Karpas-422 (cell line): ENCODE measurements around the gene MAGI2. TPM values are rescaled to one million over a fixed set of nuclear protein-coding genes. Genes with fewer than 3 reads are reported as not detected.

Experiments used
- DNase-seq: peaks from one replicate; pipeline ENCODE4 v3.0.0-alpha.2; 2015
- H2AFZ ChIP-seq: fragments of 200-600 bp; sonication (generic); 2 replicates; pipeline ENCODE4 v1.6.1; 2014; ENCODE audit warnings: antibody characterized with exemption, low read length, mixed read lengths
- H3K27ac ChIP-seq: fragments of 200-600 bp; sonication (generic); 2 replicates; pipeline ENCODE4 v1.5.1; 2014; ENCODE audit warnings: mild to moderate bottlenecking, low read length, moderate library complexity
- H3K27me3 ChIP-seq: fragments of 200-600 bp; sonication (generic); 2 replicates; pipeline ENCODE4 v1.6.1; 2014; ENCODE audit warnings: low read length, mixed read lengths
- H3K36me3 ChIP-seq: fragments of 200-600 bp; sonication (generic); 2 replicates; pipeline ENCODE4 v1.6.1; 2014; ENCODE audit warnings: low read length, mixed read lengths; ENCODE audit not compliant: insufficient read depth
- H3K4me1 ChIP-seq: fragments of 200-600 bp; sonication (generic); 2 replicates; pipeline ENCODE4 v1.6.1; 2014; ENCODE audit warnings: mild to moderate bottlenecking, low read length, mixed read lengths
- H3K4me2 ChIP-seq: fragments of 200-600 bp; sonication (generic); 2 replicates; pipeline ENCODE4 v1.6.1; 2014; ENCODE audit warnings: low read length, low read depth, mild to moderate bottlenecking; ENCODE audit not compliant: poor library complexity, severe bottlenecking
- H3K4me3 ChIP-seq: fragments of 200-600 bp; sonication (generic); 2 replicates; pipeline ENCODE4 v1.5.1; 2014; ENCODE audit warnings: mild to moderate bottlenecking, antibody characterized with exemption, low read length, mixed read lengths
- H3K79me2 ChIP-seq: fragments of 200-600 bp; sonication (generic); 2 replicates; pipeline ENCODE4 v1.6.1; 2014; ENCODE audit warnings: mild to moderate bottlenecking, low read length, mixed read lengths
- H3K9ac ChIP-seq: fragments of 200-600 bp; sonication (generic); 2 replicates; pipeline ENCODE4 v1.6.0; 2014; ENCODE audit warnings: low read length
- H3K9me2 ChIP-seq: fragments of 200-600 bp; sonication (generic), shearing (Covaris generic); replicated peaks from 2 replicates; pipeline ENCODE4 v1.6.0; 2014; ENCODE audit warnings: mild to moderate bottlenecking, low read length, moderate library complexity; ENCODE audit not compliant: insufficient read depth
- H3K9me3 ChIP-seq: fragments of 300-700, 200-600 bp; sonication (generic); 2 replicates; pipeline ENCODE4 v1.6.1; 2014; ENCODE audit warnings: low read length, mixed read lengths
- H4K20me1 ChIP-seq: fragments of 200-600 bp; sonication (generic); 2 replicates; pipeline ENCODE4 v1.6.1; 2014; ENCODE audit warnings: mild to moderate bottlenecking, antibody characterized with exemption, low read length, low read depth; ENCODE audit not compliant: insufficient read depth
- total RNA-seq: library from RNA; depleted of rRNA; stranded (reverse); fragments of >200 nt; shearing (Covaris generic); gene quantifications from 2 replicates; pipeline ENCODE4 v1.2.3, GENCODE V29; 2014; ENCODE audit warnings: low replicate concordance

MAGI2 gene
- total RNA-seq, 1 experiment from 2014 or later = 0.93 TPM

GRCh38 chr7:78063758-78064157 is 1389.7 kb downstream of the MAGI2 start:
- Histone ChIP-seq H3K27ac (no peak overlapping the region), H2AFZ (no peak overlapping the region), H3K4me2 (no peak overlapping the region), H3K79me2 (no peaks in the 10 kb centered on the region), H3K4me1 (peaks cover 3% of the 10 kb centered on the region), H4K20me1 (no peaks in the 10 kb centered on the region), H3K9me2 (no peaks in the 10 kb centered on the region), H3K4me3 (no peak overlapping the region), H3K9ac (no peak overlapping the region), H3K36me3 (no peaks in the 10 kb centered on the region), H3K9me3 (no peaks in the 10 kb centered on the region), H3K27me3 (0 out of 2 replicates have a peak, but pooled peaks cover 1% of the 10 kb centered on the region)
- no peak for DNase-seq

GRCh38 chr7:78062214-78062613 is 1391.3 kb downstream of the MAGI2 start:
- H3K9me2 ChIP-seq = no peaks in the 10 kb centered on the region
- H3K9ac ChIP-seq = no peak overlapping the region
- no peak overlapping the region for H3K27ac ChIP-seq
- no peaks in the 10 kb centered on the region for H3K9me3 ChIP-seq
- H2AFZ ChIP-seq = no peak overlapping the region
- peaks cover 12% of the 10 kb centered on the region for H3K4me1 ChIP-seq
- H3K4me2 ChIP-seq = no peak overlapping the region
- H3K36me3 ChIP-seq = no peaks in the 10 kb centered on the region
- DNase-seq = no peak
- H3K27me3 ChIP-seq = 0 out of 2 replicates have a peak, but pooled peaks cover 3% of the 10 kb centered on the region
- no peaks in the 10 kb centered on the region for H3K79me2 ChIP-seq
- no peak overlapping the region for H3K4me3 ChIP-seq
- H4K20me1 ChIP-seq = no peaks in the 10 kb centered on the region

GRCh38 chr7:78057571-78057970 is 1395.9 kb downstream of the MAGI2 start:
- Histone ChIP-seq H3K79me2 (no peaks in the 10 kb centered on the region), H2AFZ (no peak overlapping the region), H3K9me2 (no peaks in the 10 kb centered on the region), H3K27ac (no peak overlapping the region), H3K9ac (no peak overlapping the region), H4K20me1 (no peaks in the 10 kb centered on the region), H3K9me3 (no peaks in the 10 kb centered on the region), H3K4me2 (no peak overlapping the region), H3K36me3 (no peaks in the 10 kb centered on the region), H3K4me1 (peaks cover 12% of the 10 kb centered on the region), H3K4me3 (no peak overlapping the region), H3K27me3 (0 out of 2 replicates have a peak, but pooled peaks cover 3% of the 10 kb centered on the region)
- DNase-seq = no peak

GRCh38 chr7:78055599-78055998 is 1397.9 kb downstream of the MAGI2 start:
- H3K4me3 ChIP-seq = no peak overlapping the region
- 0 out of 2 replicates have a peak, but pooled peaks cover 3% of the 10 kb centered on the region for H3K27me3 ChIP-seq
- H3K9me3 ChIP-seq = no peaks in the 10 kb centered on the region
- no peak overlapping the region for H2AFZ ChIP-seq
- no peak overlapping the region for H3K9ac ChIP-seq
- H3K27ac ChIP-seq = no peak overlapping the region
- H3K79me2 ChIP-seq = no peaks in the 10 kb centered on the region
- H3K36me3 ChIP-seq = no peaks in the 10 kb centered on the region
- H4K20me1 ChIP-seq = no peaks in the 10 kb centered on the region
- no peak overlapping the region for H3K4me2 ChIP-seq
- no peak for DNase-seq
- H3K9me2 ChIP-seq = no peaks in the 10 kb centered on the region
- H3K4me1 ChIP-seq = peaks cover 12% of the 10 kb centered on the region

DNA sequence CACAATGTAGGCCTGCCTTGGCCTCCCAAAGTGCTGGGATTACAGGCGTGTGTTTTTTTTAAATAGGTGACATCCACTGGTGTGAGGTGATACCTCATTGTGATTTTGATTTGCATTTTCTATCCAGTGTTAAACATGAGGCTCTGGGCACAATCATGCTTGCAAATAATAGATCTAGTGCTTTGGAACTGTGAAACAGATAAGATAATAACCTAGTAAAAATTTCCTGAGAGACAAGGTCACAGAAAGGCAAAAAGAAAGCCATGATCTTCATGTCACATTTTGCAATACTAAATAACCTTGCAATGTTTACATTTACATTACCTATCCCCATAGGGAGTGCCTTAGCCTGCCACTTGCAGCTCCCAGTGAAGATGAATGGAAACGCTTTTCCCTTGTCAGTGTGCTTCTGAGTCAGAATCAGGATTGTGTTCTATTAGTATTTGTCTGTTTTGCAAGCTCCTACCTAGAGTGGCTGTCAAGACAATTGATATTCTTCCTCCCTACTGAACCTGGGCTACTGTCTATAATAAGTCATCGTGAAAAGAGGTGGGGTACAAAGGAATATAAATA is 1398.4 kb downstream of the MAGI2 start:
- no peak overlapping the region for H3K9ac ChIP-seq
- no peaks in the 10 kb centered on the region for H3K36me3 ChIP-seq
- H3K4me3 ChIP-seq = no peak overlapping the region
- 0 out of 2 replicates have a peak, but pooled peaks cover 3% of the 10 kb centered on the region for H3K27me3 ChIP-seq
- H3K79me2 ChIP-seq = no peaks in the 10 kb centered on the region
- no peaks in the 10 kb centered on the region for H3K9me2 ChIP-seq
- no peak for DNase-seq
- no peak overlapping the region for H3K4me2 ChIP-seq
- H4K20me1 ChIP-seq = no peaks in the 10 kb centered on the region
- no peak overlapping the region for H2AFZ ChIP-seq
- no peak overlapping the region for H3K27ac ChIP-seq
- peaks cover 12% of the 10 kb centered on the region for H3K4me1 ChIP-seq
- no peaks in the 10 kb centered on the region for H3K9me3 ChIP-seq

DNA sequence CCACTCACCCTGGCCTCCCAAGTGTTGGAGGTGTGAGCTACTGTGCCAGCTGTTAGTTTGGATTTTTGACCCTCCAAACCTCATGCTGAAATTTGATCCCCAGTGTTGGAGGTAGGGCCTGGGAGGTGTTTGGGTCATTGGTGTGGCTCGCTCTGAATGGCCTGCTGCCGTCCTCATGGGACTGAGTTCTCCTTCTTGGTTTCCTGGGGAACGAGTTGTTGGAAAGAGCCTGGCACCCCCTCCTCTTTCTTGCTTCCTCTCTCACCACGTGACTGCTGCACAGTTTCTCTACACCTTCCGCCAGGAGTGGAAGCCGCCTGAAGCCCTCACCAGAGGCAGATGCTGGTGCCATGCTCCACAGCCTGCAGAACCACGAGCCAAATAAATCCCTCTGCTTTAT is 1401.4 kb downstream of the MAGI2 start:
- no peaks in the 10 kb centered on the region for H3K27me3 ChIP-seq
- no peaks in the 10 kb centered on the region for H4K20me1 ChIP-seq
- H3K36me3 ChIP-seq = no peaks in the 10 kb centered on the region
- no peak overlapping the region for H3K27ac ChIP-seq
- no peaks in the 10 kb centered on the region for H3K9me2 ChIP-seq
- no peak for DNase-seq
- H3K4me2 ChIP-seq = no peak overlapping the region
- no peak overlapping the region for H2AFZ ChIP-seq
- no peak overlapping the region for H3K4me3 ChIP-seq
- no peaks in the 10 kb centered on the region for H3K9me3 ChIP-seq
- H3K4me1 ChIP-seq = no peaks in the 10 kb centered on the region
- H3K9ac ChIP-seq = no peak overlapping the region
- no peaks in the 10 kb centered on the region for H3K79me2 ChIP-seq

GRCh38 chr7:78047800-78048199 is 1405.7 kb downstream of the MAGI2 start:
- Histone ChIP-seq H3K9ac (no peak overlapping the region), H3K36me3 (no peaks in the 10 kb centered on the region), H3K27me3 (no peaks in the 10 kb centered on the region), H3K79me2 (no peaks in the 10 kb centered on the region), H3K9me3 (no peaks in the 10 kb centered on the region), H3K27ac (no peak overlapping the region), H3K4me3 (no peak overlapping the region), H3K4me1 (no peaks in the 10 kb centered on the region), H4K20me1 (no peaks in the 10 kb centered on the region), H2AFZ (no peak overlapping the region), H3K4me2 (no peak overlapping the region), H3K9me2 (no peaks in the 10 kb centered on the region)
- DNase-seq = no peak

GRCh38 chr7:78043159-78043558 is 1410.3 kb downstream of the MAGI2 start:
- H3K4me2 ChIP-seq = no peak overlapping the region
- H3K9me3 ChIP-seq = no peaks in the 10 kb centered on the region
- H3K9me2 ChIP-seq = no peaks in the 10 kb centered on the region

More at GRCh38 chr7:78043159-78043558, 1410.3 kb downstream of the MAGI2 start:
- Histone ChIP-seq H3K27ac (no peak overlapping the region), H3K4me1 (no peaks in the 10 kb centered on the region; the same call in 1 of the 2 replicates), H3K4me3 (no peak overlapping the region), H3K36me3 (no peaks in the 10 kb centered on the region), H2AFZ (no peak overlapping the region), H3K9ac (no peak overlapping the region), H4K20me1 (no peaks in the 10 kb centered on the region), H3K79me2 (no peaks in the 10 kb centered on the region), H3K27me3 (no peaks in the 10 kb centered on the region)
- DNase-seq = no peak
